Measurements from ENCODE around the gene GSG1.
"Not testable (repeated sequence)": the region's sequence is repeated elsewhere in the genome, so short reads cannot be mapped to it uniquely, and the experiment has no call there.

GSG1 gene

GRCh38 chr12:13093191-13093847, 10.1 kb downstream of the GSG1 start:
- DNase-seq (ENCODE audit: low read depth in 2 of 2): no peak

GRCh38 chr12:13091832-13092231, 11.6 kb downstream of the GSG1 start:
- DNase-seq (ENCODE audit: low read depth in 2 of 2): no peak

- no peak for DNase-seq (ENCODE audit: low read depth in 2 of 2)
Measured at GRCh38 chr12:13090054-13090453, 13.4 kb downstream of the GSG1 start.

GRCh38 chr12:13088496-13088895, 15.0 kb downstream of the GSG1 start:
- no peak for DNase-seq (ENCODE audit: low read depth in 2 of 2)

GRCh38 chr12:13087766-13088165, 15.7 kb downstream of the GSG1 start:
- no peak for DNase-seq (ENCODE audit: low read depth in 2 of 2)

GRCh38 chr12:13085968-13086686, 17.3 kb downstream of the GSG1 start:
- no peak for DNase-seq (ENCODE audit: low read depth in 2 of 2)

GRCh38 chr12:13084898-13085640, 18.4 kb downstream of the GSG1 start:
- DNase-seq (ENCODE audit: low read depth in 2 of 2): no peak

- DNase-seq (ENCODE audit: low read depth in 2 of 2): not testable (repeated sequence)
Measured at GRCh38 chr12:13083638-13084037, 19.8 kb downstream of the GSG1 start.

- no peak for DNase-seq (ENCODE audit: low read depth in 2 of 2)
Measured at GRCh38 chr12:13082861-13083260, 20.6 kb downstream of the GSG1 start.

- DNase-seq (ENCODE audit: low read depth in 2 of 2): no peak
Measured at GRCh38 chr12:13080266-13080665, 23.2 kb downstream of the GSG1 start.

- no peak for DNase-seq (ENCODE audit: low read depth in 2 of 2)
Measured at GRCh38 chr12:13079440-13079906, 24.0 kb downstream of the GSG1 start.

- no peak for DNase-seq (ENCODE audit: low read depth in 2 of 2)
Measured at GRCh38 chr12:13075786-13076570, 27.5 kb downstream of the GSG1 start.

- no peak for DNase-seq (ENCODE audit: low read depth in 2 of 2)
Measured at GRCh38 chr12:13075118-13075480, 28.4 kb downstream of the GSG1 start.

- DNase-seq (ENCODE audit: low read depth in 2 of 2): no peak
Measured at GRCh38 chr12:13074396-13075117, 28.9 kb downstream of the GSG1 start.

GRCh38 chr12:13073173-13073572, 30.3 kb downstream of the GSG1 start:
- no peak for DNase-seq (ENCODE audit: low read depth in 2 of 2)

- no peak for DNase-seq (ENCODE audit: low read depth in 2 of 2)
Measured at GRCh38 chr12:13071305-13072280, 31.9 kb downstream of the GSG1 start.

GRCh38 chr12:13069380-13069779, 34.1 kb downstream of the GSG1 start:
- DNase-seq (ENCODE audit: low read depth in 2 of 2): no peak

- no peak for DNase-seq (ENCODE audit: low read depth in 2 of 2)
Measured at GRCh38 chr12:13067322-13067721, 36.1 kb downstream of the GSG1 start.

- no peak for DNase-seq (ENCODE audit: low read depth in 2 of 2)
Measured at GRCh38 chr12:13066459-13066858, 37.0 kb downstream of the GSG1 start.

GRCh38 chr12:13066014-13066413, 37.5 kb downstream of the GSG1 start:
- DNase-seq (ENCODE audit: low read depth in 2 of 2): no peak

Data from stimulated activated CD4-positive, alpha-beta T cell treated with anti-CD3 and anti-CD28 coated beads, Interleukin-15, amount 100 ng/mL, for 48 hours (primary cell).